ENCODE results near the gene PCDHGA3.
"Not testable (repeated sequence)": the region's sequence is repeated elsewhere in the genome, so short reads cannot be mapped to it uniquely, and the experiment has no call there.

The PCDHGA3 gene

GRCh38 chr5:141343242-141343952, at the start of gene PCDHGA3:
Gene PCDHGA3 (plus strand): TSS chr5:141343829. CDS start chr5:141344034, 205 bp downstream.
- no peak for DNase-seq (ENCODE audit: low read depth in 2 of 2, low spot score in 1 of 2)

GRCh38 chr5:141298376-141298775, 45.3 kb upstream of the PCDHGA3 start:
- DNase-seq (ENCODE audit: low read depth in 2 of 2, low spot score in 1 of 2): no peak

- no peak for DNase-seq (ENCODE audit: low read depth in 2 of 2, low spot score in 1 of 2)
Observed at GRCh38 chr5:141303756-141304155, 39.9 kb upstream of the PCDHGA3 start, which contains the start of gene SLC25A2. Gene SLC25A2 (minus strand): TSS chr5:141304049. CDS start chr5:141303865, 184 bp downstream.

- DNase-seq (ENCODE audit: low read depth in 2 of 2, low spot score in 1 of 2): no peak
Observed at GRCh38 chr5:141306630-141307029, 37.0 kb upstream of the PCDHGA3 start.

- DNase-seq (ENCODE audit: low read depth in 2 of 2, low spot score in 1 of 2): no peak
Observed at GRCh38 chr5:141313711-141314110, 29.9 kb upstream of the PCDHGA3 start.

- not testable (repeated sequence) for DNase-seq (ENCODE audit: low read depth in 2 of 2, low spot score in 1 of 2)
Observed at GRCh38 chr5:141316963-141317362, 26.7 kb upstream of the PCDHGA3 start.

- DNase-seq (ENCODE audit: low read depth in 2 of 2, low spot score in 1 of 2): no peak
Observed at GRCh38 chr5:141319202-141319601, 24.4 kb upstream of the PCDHGA3 start.

- no peak for DNase-seq (ENCODE audit: low read depth in 2 of 2, low spot score in 1 of 2)
Observed at GRCh38 chr5:141319699-141320098, 23.9 kb upstream of the PCDHGA3 start.

GRCh38 chr5:141320225-141321169, 23.1 kb upstream of the PCDHGA3 start, which contains the start of gene TAF7:
Gene TAF7 (minus strand): TSS chr5:141320784. CDS start chr5:141320044, 740 bp downstream.
- DNase-seq (ENCODE audit: low read depth in 2 of 2, low spot score in 1 of 2): peak; percentile 78 to 86

- no peak for DNase-seq (ENCODE audit: low read depth in 2 of 2, low spot score in 1 of 2)
Observed at GRCh38 chr5:141322261-141322660, 21.4 kb upstream of the PCDHGA3 start.

- DNase-seq (ENCODE audit: low read depth in 2 of 2, low spot score in 1 of 2): peak; percentile 33 to 54
Observed at GRCh38 chr5:141326088-141326854, 17.4 kb upstream of the PCDHGA3 start.

- DNase-seq (ENCODE audit: low read depth in 2 of 2, low spot score in 1 of 2): no peak
Observed at GRCh38 chr5:141328231-141328630, 15.4 kb upstream of the PCDHGA3 start.

GRCh38 chr5:141330299-141331080, 13.1 kb upstream of the PCDHGA3 start, which contains the start of gene PCDHGA1:
Gene PCDHGA1 (plus strand): TSS chr5:141330514.
- no peak for DNase-seq (ENCODE audit: low read depth in 2 of 2, low spot score in 1 of 2)

- DNase-seq (ENCODE audit: low read depth in 2 of 2, low spot score in 1 of 2): not testable (repeated sequence)
Observed at GRCh38 chr5:141332571-141332970, 11.1 kb upstream of the PCDHGA3 start.

GRCh38 chr5:141338538-141339306, 4.9 kb upstream of the PCDHGA3 start, which contains the start of gene PCDHGA2:
Gene PCDHGA2 (plus strand): TSS chr5:141338760.
- no peak for DNase-seq (ENCODE audit: low read depth in 2 of 2, low spot score in 1 of 2)

GRCh38 chr5:141340781-141341354, 2.8 kb upstream of the PCDHGA3 start:
- not testable (repeated sequence) for DNase-seq (ENCODE audit: low read depth in 2 of 2, low spot score in 1 of 2)

- no peak for DNase-seq (ENCODE audit: low read depth in 2 of 2, low spot score in 1 of 2)
Observed at GRCh38 chr5:141342773-141343172, 856 bp upstream of the PCDHGA3 start.

- DNase-seq (ENCODE audit: low read depth in 2 of 2, low spot score in 1 of 2): no peak
Observed at GRCh38 chr5:141343953-141344463, 379 bp downstream of the PCDHGA3 start.

- no peak for DNase-seq (ENCODE audit: low read depth in 2 of 2, low spot score in 1 of 2)
Observed at GRCh38 chr5:141345327-141345726, 1.7 kb downstream of the PCDHGA3 start.

All from stimulated activated CD8-positive, alpha-beta memory T cell treated with anti-CD3 and anti-CD28 coated beads, Interleukin-4, amount 100 ng/mL, for 1 hour (primary cell).